Right lobe of liver (tissue), 6 donors: ENCODE measurements around the gene TIMM44. TPM values are rescaled to one million over a fixed set of nuclear protein-coding genes. Genes with fewer than 3 reads are reported as not detected.
A peak's percentile ranks its signal among the peaks of the same experiment; 100 is the strongest.

Experiments
- ATAC-seq, 4 donors: fragments of 200-7000 bp; cut with Tn5 transposase; one replicate each; pipeline ENCODE4 v1.9.1; 2020; ENCODE audit warnings: mild to moderate bottlenecking in 4 of 4, moderate library complexity in 4 of 4
- DNase-seq, 3 donors: peaks; one replicate each; pipeline ENCODE4 v3.0.0-alpha.2; 2020
- H3K27ac ChIP-seq, 3 donors: fragments of 200-600 bp; one replicate each; pipeline ENCODE4 v1.8.0; 2022
- H3K27me3 ChIP-seq, 2 donors: fragments of 200-600 bp; one replicate each; pipeline ENCODE4 v1.8.0; 2022
- H3K36me3 ChIP-seq, 4 donors: fragments of 200-600 bp; sonication (generic) in 1 of 4; one replicate each; pipeline versions ENCODE4 v1.5.1 to v1.8.0; 2017 to 2022; ENCODE audit warnings: control low read depth in 1 of 4
- H3K4me1 ChIP-seq, 4 donors: fragments of 200-600 bp; sonication (generic) in 1 of 4; one replicate each; pipeline versions ENCODE4 v1.5.1 to v1.8.0; 2017 to 2022; ENCODE audit warnings: control low read depth in 1 of 4
- H3K4me3 ChIP-seq, 3 donors: fragments of 200-600 bp; one replicate each; pipeline ENCODE4 v1.8.0; 2022
- H3K9me3 ChIP-seq, 4 donors: fragments of 200-600 bp; sonication (generic) in 1 of 4; one replicate each; pipeline versions ENCODE4 v1.5.1 to v1.8.0; 2017 to 2022; ENCODE audit warnings: control low read depth in 1 of 4
- POLR2A ChIP-seq: fragments of 450-650 bp; IDR thresholded peaks from one replicate; pipeline ENCODE4 v1.6.1; 2017; ENCODE audit warnings: antibody characterized with exemption, mild to moderate bottlenecking
- WGBS: methylation state at CpG from one replicate; pipeline ENCODE4 v1.1.6; 2018; ENCODE audit warnings: low coverage, low lambda C conversion rate; ENCODE audit not compliant: insufficient coverage; ENCODE audit errors: missing lambda C conversion rate; 5-methylcytosine and 5-hydroxymethylcytosine counted together
- intact Hi-C, 2 donors: fragments of 100-400 bp; cut with DNase I; formaldehyde crosslinking; loops; one replicate each; pipeline versions ENCODE4 v1.11.2 to v1.14.1; 2022
- total RNA-seq, 6 experiments: library from RNA; depleted of rRNA in 2 of 6; stranded (reverse); fragments of >200 nt in 2 of 6; fragmentation: NEBNext Ultra II Directional in 3 of 6; extraction: Animal tissue kit (Norgen Biotek cat#: 25700) in 3 of 6; gene quantifications; one replicate each; pipeline versions ENCODE4 v1.1.0 to v1.2.4, GENCODE V29; 2016 to 2023
- TF ChIP-seq, protein P1 (sequence below), 4 donors: fragments of 200-600 bp in 3 of 4; fragments of 450-650 bp in 1 of 4; IDR thresholded peaks; one replicate each; pipeline versions ENCODE4 v1.5.1 to v1.8.0; 2016 to 2022; ENCODE audit warnings: antibody characterized with exemption in 4 of 4, mild to moderate bottlenecking in 2 of 4
- donor health status: DM: no; HTN: yes; CAD: no.
- donor health status: DM: no; HTN: no; CAD: no.
- donor health status: DM: no; HTN: no; CAD: no.
- donor health status: DM: no; HTN: yes; CAD: no.
- donor health status: DM: no; HTN: yes; CAD: no.

TIMM44 gene
- total RNA-seq, 6 experiments from 2014 or later: 26.1 to 41.7 (median 36.9) TPM

DNA sequence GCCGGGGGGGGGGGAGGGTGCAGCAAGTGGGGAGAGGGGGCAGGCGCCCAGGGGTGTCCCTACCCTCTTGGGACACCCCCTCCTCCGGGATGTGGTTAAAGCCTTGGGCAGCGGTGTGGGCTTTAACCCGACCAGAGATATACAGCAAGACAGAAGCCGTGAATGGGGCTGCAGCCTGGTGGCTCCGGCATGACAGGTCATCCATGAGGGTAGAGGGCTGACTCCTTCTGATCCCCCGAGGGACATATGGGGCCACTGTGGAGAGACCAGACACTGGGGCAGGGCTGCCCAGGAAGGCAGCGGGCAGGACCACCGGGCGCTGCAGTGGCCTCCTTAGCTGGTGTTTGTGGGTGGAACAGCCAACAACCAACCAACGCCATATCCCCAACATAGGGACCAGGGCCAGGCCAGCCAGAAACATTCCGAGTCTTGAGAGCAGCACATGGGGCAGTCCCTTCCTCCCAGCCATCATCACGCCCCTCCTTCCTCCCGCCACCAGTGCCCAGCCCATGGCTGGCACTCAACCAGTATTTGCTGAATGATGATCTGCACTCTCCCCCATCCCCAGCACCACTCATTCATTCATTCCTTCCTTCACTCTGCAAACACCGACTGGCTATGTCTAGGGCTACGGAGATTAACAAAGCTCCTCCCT, 43.8 kb upstream of the TIMM44 start:
- ATAC-seq (peak in 2 of 4 donors; percentile 15 to 20), DNase-seq (no peak)
- peaks cover 0 to 45% (median 17%) of the 10 kb centered on the region in 4 donors for H3K36me3 ChIP-seq
- 60% methylated on average over 2 of the region's 17 CpGs for WGBS
- H3K27ac ChIP-seq: no peak overlapping the region
- no peaks in the 10 kb centered on the region for H3K27me3 ChIP-seq
- H3K4me3 ChIP-seq: no peak overlapping the region
- peaks cover 0 to 3% (median 0%) of the 10 kb centered on the region in 4 donors for H3K4me1 ChIP-seq
- intact Hi-C loops: no loop called here
- no peak for TF ChIP-seq POLR2A
- TF ChIP-seq, protein P1, sequence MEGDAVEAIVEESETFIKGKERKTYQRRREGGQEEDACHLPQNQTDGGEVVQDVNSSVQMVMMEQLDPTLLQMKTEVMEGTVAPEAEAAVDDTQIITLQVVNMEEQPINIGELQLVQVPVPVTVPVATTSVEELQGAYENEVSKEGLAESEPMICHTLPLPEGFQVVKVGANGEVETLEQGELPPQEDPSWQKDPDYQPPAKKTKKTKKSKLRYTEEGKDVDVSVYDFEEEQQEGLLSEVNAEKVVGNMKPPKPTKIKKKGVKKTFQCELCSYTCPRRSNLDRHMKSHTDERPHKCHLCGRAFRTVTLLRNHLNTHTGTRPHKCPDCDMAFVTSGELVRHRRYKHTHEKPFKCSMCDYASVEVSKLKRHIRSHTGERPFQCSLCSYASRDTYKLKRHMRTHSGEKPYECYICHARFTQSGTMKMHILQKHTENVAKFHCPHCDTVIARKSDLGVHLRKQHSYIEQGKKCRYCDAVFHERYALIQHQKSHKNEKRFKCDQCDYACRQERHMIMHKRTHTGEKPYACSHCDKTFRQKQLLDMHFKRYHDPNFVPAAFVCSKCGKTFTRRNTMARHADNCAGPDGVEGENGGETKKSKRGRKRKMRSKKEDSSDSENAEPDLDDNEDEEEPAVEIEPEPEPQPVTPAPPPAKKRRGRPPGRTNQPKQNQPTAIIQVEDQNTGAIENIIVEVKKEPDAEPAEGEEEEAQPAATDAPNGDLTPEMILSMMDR (IDR thresholded peaks at IDR 0.05): no peak
- no peaks in the 10 kb centered on the region for H3K9me3 ChIP-seq

DNA sequence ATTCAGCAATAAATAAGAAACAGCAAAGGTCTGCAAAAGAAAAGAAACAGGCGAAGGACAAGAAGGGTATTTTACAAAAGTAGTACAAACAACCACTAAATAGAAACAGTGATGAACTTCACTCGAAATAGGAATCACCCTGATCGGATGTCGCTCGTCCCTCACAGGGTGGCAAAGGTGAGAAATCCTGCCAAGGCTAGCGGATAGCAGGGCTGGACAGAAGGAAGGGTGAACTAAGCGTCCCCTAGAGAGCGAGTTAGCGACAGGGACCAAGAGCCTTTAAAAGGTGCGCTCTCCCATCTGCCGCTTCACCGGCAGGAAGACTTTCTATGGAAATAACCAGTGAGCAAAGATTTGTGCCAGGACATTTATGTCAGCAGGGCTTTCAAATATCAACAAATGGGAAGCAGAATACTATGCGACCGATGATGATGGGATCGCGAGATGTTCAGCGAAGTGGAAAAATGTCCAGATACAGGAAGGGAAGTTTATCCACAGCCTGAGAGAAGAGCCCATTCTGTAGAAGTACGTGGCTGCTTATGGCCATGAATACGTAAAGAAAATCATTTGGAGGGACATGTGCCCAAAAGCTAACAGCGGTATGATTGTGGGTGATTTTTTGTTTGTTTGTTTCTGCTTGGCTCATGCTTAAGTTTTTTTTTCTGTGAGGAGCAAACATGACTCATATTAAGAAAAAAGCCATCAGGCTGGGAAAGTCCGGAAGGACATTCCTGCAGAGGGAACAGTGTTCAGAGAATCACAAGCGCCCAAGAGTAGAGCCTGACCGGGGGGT, 43.1 kb upstream of the TIMM44 start:
- Histone ChIP-seq H3K4me3 (no peak overlapping the region), H3K9me3 (no peaks in the 10 kb centered on the region), H3K27me3 (no peaks in the 10 kb centered on the region), H3K4me1 (peaks cover 0 to 4% (median 0%) of the 10 kb centered on the region in 4 donors), H3K36me3 (peaks cover 0 to 44% (median 17%) of the 10 kb centered on the region in 4 donors), H3K27ac (no peak overlapping the region)
- DNase-seq (no peak), ATAC-seq (peak in 2 of 4 donors; percentile 18 to 51)
- intact Hi-C loops: no loop called here
- WGBS: 59% methylated on average over 22 of the region's 23 CpGs
- TF ChIP-seq, protein P1 (IDR thresholded peaks at IDR 0.05): no peak
- TF ChIP-seq POLR2A: no peak

DNA sequence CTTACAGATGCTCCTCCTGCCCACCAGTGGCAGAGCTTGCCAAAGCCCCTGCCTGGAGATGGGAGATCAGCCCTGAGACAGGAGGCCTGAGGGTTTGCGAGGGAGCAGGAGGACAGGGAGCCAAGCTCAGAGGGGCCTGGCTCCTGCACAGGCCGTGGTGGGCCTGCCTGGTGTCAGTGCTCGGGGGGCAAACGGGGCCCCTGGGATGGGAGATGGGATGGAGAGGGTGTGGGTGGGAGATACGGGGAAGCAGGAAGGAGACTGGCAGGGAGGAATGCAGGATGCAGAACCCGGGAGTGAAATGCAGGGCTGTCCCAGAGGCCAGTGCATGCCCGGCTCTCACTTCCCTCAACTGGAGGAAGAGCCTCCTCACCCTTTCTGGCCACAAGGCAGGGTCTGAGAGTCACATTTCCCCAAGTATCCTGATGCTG, 42.0 kb upstream of the TIMM44 start:
- Histone ChIP-seq H3K9me3 (no peaks in the 10 kb centered on the region), H3K4me1 (peaks cover 0 to 8% (median 4%) of the 10 kb centered on the region in 4 donors), H3K27ac (no peak overlapping the region), H3K36me3 (peaks cover 0 to 40% (median 9%) of the 10 kb centered on the region in 4 donors), H3K27me3 (no peaks in the 10 kb centered on the region), H3K4me3 (no peak overlapping the region)
- DNase-seq: no peak
- 93% methylated on average over 4 of the region's 7 CpGs for WGBS
- intact Hi-C loops: no loop called here
- TF ChIP-seq, protein P1 (IDR thresholded peaks at IDR 0.05): no peak
- no peak for TF ChIP-seq POLR2A
- no peak for ATAC-seq

DNA sequence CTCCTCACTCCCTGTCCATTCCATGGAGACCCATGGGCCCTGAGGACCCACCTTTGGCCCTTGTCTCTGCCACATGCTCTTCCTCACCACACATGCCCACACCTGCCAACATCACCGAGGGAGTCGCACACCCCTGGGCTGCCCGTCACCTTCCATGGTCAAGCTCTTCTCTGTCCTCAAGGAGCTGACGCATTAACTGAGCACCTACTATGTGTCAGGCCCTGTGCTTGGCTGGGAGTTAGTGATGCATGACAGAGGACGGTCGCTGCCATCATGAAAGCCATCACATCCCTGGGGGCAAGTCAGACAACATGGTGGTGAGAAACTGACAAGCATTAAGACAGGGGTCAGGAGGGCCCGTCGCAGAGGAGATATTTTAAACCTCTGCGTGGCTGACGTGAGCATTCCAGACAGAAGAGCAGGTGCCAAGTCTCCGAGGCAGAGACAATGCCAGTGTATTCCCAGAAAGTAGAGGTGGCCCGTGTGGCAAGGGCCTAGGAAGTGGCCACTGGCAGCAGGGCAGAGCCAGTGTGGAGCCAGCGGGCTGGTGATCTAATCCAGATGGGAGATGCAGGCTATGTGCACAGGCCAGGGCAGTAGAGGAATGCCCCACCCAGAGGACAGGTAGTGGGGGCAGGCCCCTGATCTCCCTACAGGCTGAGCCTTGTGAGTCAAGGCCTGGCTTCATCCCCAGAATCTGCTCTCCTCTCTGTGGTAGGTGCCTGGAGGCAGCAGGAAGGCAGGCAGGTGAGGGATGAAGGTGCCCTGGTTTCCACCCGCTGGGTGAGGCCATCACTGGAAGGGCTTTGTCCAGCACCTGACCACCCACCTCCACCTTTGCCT, 40.8 kb upstream of the TIMM44 start:
- Histone ChIP-seq H3K4me3 (no peak overlapping the region), H3K27ac (no peak overlapping the region), H3K4me1 (peaks cover 0 to 20% (median 10%) of the 10 kb centered on the region in 4 donors), H3K36me3 (peaks cover 0 to 29% (median 3%) of the 10 kb centered on the region in 4 donors), H3K27me3 (no peaks in the 10 kb centered on the region), H3K9me3 (no peaks in the 10 kb centered on the region)
- no peak for ATAC-seq
- 84% methylated on average over 7 of the region's 14 CpGs for WGBS
- peak in 1 of 3 donors; percentile 2 for DNase-seq
- intact Hi-C loops: no loop called here
- TF ChIP-seq POLR2A: no peak
- TF ChIP-seq, protein P1 (IDR thresholded peaks at IDR 0.05): no peak
